ENCODE data around the gene CC2D1B. TPM values are rescaled to one million over a fixed set of nuclear protein-coding genes. Genes with fewer than 3 reads are reported as not detected.

CC2D1B gene
- total and polyA plus RNA-seq, 2 experiments from 2014 or later, result 5.7 to 13.1 TPM

- Histone ChIP-seq H3K27me3 (ENCODE audit: insufficient read depth) (no peaks in the 10 kb centered on the region), H3K4me3 (no peak overlapping the region), H2AFZ (no peak overlapping the region), H4K20me1 (replicated peaks; ENCODE audit: insufficient read depth) (no peaks in the 10 kb centered on the region), H3K79me2 (replicated peaks; ENCODE audit: insufficient read depth) (no peaks in the 10 kb centered on the region), H3K27ac (ENCODE audit: low read depth) (no peak overlapping the region), H3F3A (replicated peaks; ENCODE audit: low read depth) (no peaks in the 10 kb centered on the region), H3K9me2 (ENCODE audit: insufficient read depth) (no peaks in the 10 kb centered on the region), H3K4me1 (ENCODE audit: insufficient read depth) (no peaks in the 10 kb centered on the region), H3K36me3 (ENCODE audit: insufficient read depth) (no peaks in the 10 kb centered on the region), H3K4me2 (no peak overlapping the region)
- TF ChIP-seq JUNB (IDR thresholded peaks at IDR 0.05; ENCODE audit: unreplicated experiment) (no peak), ZNF331 (CRISPR knock-in tag; IDR thresholded peaks at IDR 0.05; ENCODE audit: low read depth) (no peak), ETS1 (IDR thresholded peaks at IDR 0.05) (no peak), EZH2 (IDR thresholded peaks at IDR 0.05; ENCODE audit: low read depth, unreplicated experiment) (no peak), EZH2phosphoT487 (IDR thresholded peaks at IDR 0.05; ENCODE audit: unreplicated experiment) (no peak), REST (IDR thresholded peaks at IDR 0.05; ENCODE audit: unreplicated experiment) (no peak), CREB1 (CRISPR knock-in tag; IDR thresholded peaks at IDR 0.05; ENCODE audit: low read depth) (no peak), ZNF114 (CRISPR knock-in tag; IDR thresholded peaks at IDR 0.05) (no peak), NANOG (IDR thresholded peaks at IDR 0.05; ENCODE audit: borderline replicate concordance) (no peak), POLR2AphosphoS5 (IDR thresholded peaks at IDR 0.05; ENCODE audit: low read depth) (no peak), STAT1 (IDR thresholded peaks at IDR 0.05; ENCODE audit: unreplicated experiment) (no peak), ZNF462 (CRISPR knock-in tag; IDR thresholded peaks at IDR 0.05) (no peak), CTCF (conservative IDR thresholded peaks at IDR 0.05; ENCODE audit: low read depth in 2 of 2) (no peak)
- Mint-ChIP-seq H3K27ac (no peak overlapping the region), H3K4me3 (no peak overlapping the region), H3K36me3 (ENCODE audit: low read depth) (peaks cover 7% of the 10 kb centered on the region; the same call in 1 of the 3 replicates), H3K4me1 (peaks cover 9% of the 10 kb centered on the region), H3K9me3 (no peaks in the 10 kb centered on the region), H3K27me3 (ENCODE audit: insufficient read depth, low read depth, poor library complexity) (peaks cover 3% of the 10 kb centered on the region)
- DNase-seq (ENCODE audit: low spot score) (no peak), ATAC-seq (no peak)
These were observed 42.3 kb downstream of the CC2D1B start for GRCh38 chr1:52323731-52324130.
